ENCODE results near the gene ARHGEF2. TPM values are rescaled to one million over a fixed set of nuclear protein-coding genes. Genes with fewer than 3 reads are reported as not detected.

Gene ARHGEF2
- total RNA-seq, 6 experiments from 2014 or later, result 82.0 to 94.6 (median 83.9) TPM

- H3K27me3 Mint-ChIP-seq (ENCODE audit: insufficient read depth), result peaks cover 14% of the 10 kb centered on the region
- H3K4me3 Mint-ChIP-seq, result peak within 1 kb of the TSS; percentile 23; the same call in 1 of the 2 replicates
- peak within 1 kb of the TSS; percentile 84 for H3K27ac Mint-ChIP-seq
- no peaks in the 10 kb centered on the region for H3K9me3 Mint-ChIP-seq
- DNase-seq, result no peak
- H3K36me3 Mint-ChIP-seq (ENCODE audit: low read depth), result 0 out of 2 replicates have a peak, but pooled peaks cover 3% of the 10 kb centered on the region
- no peak for TF ChIP-seq CTCF (IDR thresholded peaks at IDR 0.05)
- peaks cover 35% of the 10 kb centered on the region for H3K4me1 Mint-ChIP-seq (ENCODE audit: low read depth)
Observed at GRCh38 chr1:155940993-155941844, 37.1 kb downstream of the ARHGEF2 start, which contains the start of gene RXFP4. Gene RXFP4 (plus strand): TSS chr1:155941638. CDS start chr1:155941710, 72 bp downstream.

- DNase-seq, result peak; percentile 34
- Mint-ChIP-seq H3K4me1 (ENCODE audit: low read depth) (peaks cover 35% of the 10 kb centered on the region), H3K36me3 (ENCODE audit: low read depth) (no peaks in the 10 kb centered on the region), H3K27me3 (ENCODE audit: insufficient read depth) (peaks cover 13% of the 10 kb centered on the region), H3K4me3 (peak overlapping the region; percentile 10; the same call in 1 of the 2 replicates), H3K27ac (peak overlapping the region; percentile 84), H3K9me3 (no peaks in the 10 kb centered on the region)
- no peak for TF ChIP-seq CTCF (IDR thresholded peaks at IDR 0.05)
Observed at GRCh38 chr1:155940482-155940992, 37.8 kb downstream of the ARHGEF2 start.

GRCh38 chr1:155938220-155938627, 40.1 kb downstream of the ARHGEF2 start:
- TF ChIP-seq CTCF (IDR thresholded peaks at IDR 0.05), result peak; percentile 75
- Mint-ChIP-seq H3K27me3 (ENCODE audit: insufficient read depth) (peaks cover 5% of the 10 kb centered on the region), H3K4me3 (no peak overlapping the region), H3K9me3 (no peaks in the 10 kb centered on the region), H3K4me1 (ENCODE audit: low read depth) (peaks cover 37% of the 10 kb centered on the region), H3K27ac (peak overlapping the region; percentile 77), H3K36me3 (ENCODE audit: low read depth) (no peaks in the 10 kb centered on the region; the same call in 1 of the 2 replicates)
- DNase-seq, result peak; percentile 70

DNA sequence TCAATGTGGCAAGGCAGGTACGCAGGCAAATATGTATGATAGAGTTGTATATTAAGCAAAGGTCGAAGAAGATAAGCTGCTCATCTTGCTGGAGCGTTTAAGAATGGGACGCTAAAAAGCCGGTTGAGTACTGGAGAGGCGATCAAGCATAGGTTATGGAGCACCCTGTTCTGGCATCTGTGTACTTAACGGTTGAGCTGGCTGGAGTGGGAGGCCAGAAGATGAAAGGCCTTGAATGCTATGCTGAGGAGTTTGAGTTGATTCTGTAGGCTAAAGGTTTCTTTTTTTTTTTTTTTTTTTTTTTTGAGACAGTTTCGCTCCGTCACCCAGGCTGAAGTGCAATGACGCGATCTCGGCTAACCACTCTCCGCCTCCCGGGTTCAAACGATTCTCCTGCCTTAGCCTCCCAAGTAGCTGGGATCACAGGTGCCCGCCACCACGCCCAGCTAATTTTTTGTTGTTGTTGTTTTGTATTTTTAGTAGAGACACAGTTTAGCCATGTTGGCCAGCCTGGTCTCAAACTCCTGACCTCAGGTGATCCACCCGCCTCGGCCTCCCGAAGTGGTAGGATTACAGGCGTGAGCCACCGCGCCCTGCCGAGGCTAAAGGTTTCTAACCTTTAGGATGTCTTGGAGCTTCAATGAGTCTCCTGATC, 43.3 kb downstream of the ARHGEF2 start:
- Mint-ChIP-seq H3K27ac (no peak overlapping the region; the same call in 1 of the 2 replicates), H3K36me3 (ENCODE audit: low read depth) (peaks cover 21% of the 10 kb centered on the region), H3K4me3 (no peak overlapping the region), H3K4me1 (ENCODE audit: low read depth) (peaks cover 43% of the 10 kb centered on the region), H3K9me3 (no peaks in the 10 kb centered on the region), H3K27me3 (ENCODE audit: insufficient read depth) (peaks cover 2% of the 10 kb centered on the region; the same call in 1 of the 2 replicates)
- TF ChIP-seq CTCF (IDR thresholded peaks at IDR 0.05), result no peak
- no peak for DNase-seq

- peak; percentile 97 for DNase-seq
- Mint-ChIP-seq H3K4me3 (no peak within 1 kb of the TSS), H3K36me3 (ENCODE audit: low read depth) (peaks cover 26% of the 10 kb centered on the region), H3K9me3 (no peaks in the 10 kb centered on the region), H3K27ac (no peak within 1 kb of the TSS; the same call in 1 of the 2 replicates), H3K27me3 (ENCODE audit: insufficient read depth) (peaks cover 2% of the 10 kb centered on the region; the same call in 1 of the 2 replicates), H3K4me1 (ENCODE audit: low read depth) (peaks cover 47% of the 10 kb centered on the region)
- TF ChIP-seq CTCF (IDR thresholded peaks at IDR 0.05), result no peak
Observed at GRCh38 chr1:155934097-155934935, 44.0 kb downstream of the ARHGEF2 start, which contains the start of gene KHDC4. Gene KHDC4 (minus strand): TSS chr1:155934413. CDS start chr1:155934373, 40 bp downstream.
